K562 (cell line): ENCODE results near the gene FFAR1. TPM values are rescaled to one million over a fixed set of nuclear protein-coding genes. Genes with fewer than 3 reads are reported as not detected.

Experiments used
- ARID3A ChIP-seq: IDR thresholded peaks from 2 replicates; pipeline ENCODE4 v1.6.1; 2012; ENCODE audit warnings: low read depth, low read length, improper control_type of control experiment, borderline replicate concordance
- CHAMP1 ChIP-seq: fragments of 450-650 bp; IDR thresholded peaks from 2 replicates; pipeline ENCODE4 v1.6.1; 2016; ENCODE audit warnings: mild to moderate bottlenecking
- CHCHD3 ChIP-seq: fragments of 250-450 bp; sonication (Bioruptor Pico); IDR thresholded peaks from 2 replicates; pipeline ENCODE4 v2.1.2; 2022; ENCODE audit warnings: mild to moderate bottlenecking
- ERF ChIP-seq: fragments of 450-650 bp; formaldehyde crosslinking; IDR thresholded peaks from 2 replicates; pipeline ENCODE4 v1.4.0; 2020; ENCODE audit warnings: mild to moderate bottlenecking, mixed read lengths
- ESRRB ChIP-seq: fragments of 250-450 bp; sonication (Bioruptor Pico); IDR thresholded peaks from 2 replicates; pipeline ENCODE4 v1.5.0; 2020; ENCODE audit warnings: mild to moderate bottlenecking, moderate library complexity, borderline replicate concordance
- HINFP ChIP-seq: fragments of 450-650 bp; conservative IDR thresholded peaks from 2 replicates; pipeline ENCODE4 v1.6.1; 2016; ENCODE audit warnings: missing genetic modification characterization, low read depth, mild to moderate bottlenecking, control low read depth, missing compliant biosample characterization
- HMG20A ChIP-seq: fragments of 450-650 bp; formaldehyde crosslinking; conservative IDR thresholded peaks from 2 replicates; pipeline ENCODE4 v1.4.0; 2020; ENCODE audit warnings: mild to moderate bottlenecking, mixed read lengths
- NR2C2 ChIP-seq, 2 experiments: fragments of 200-800 bp in 1 of 2; sonication (Bioruptor generic) in 1 of 2; sonication (generic) in 1 of 2; formaldehyde crosslinking in 1 of 2; IDR thresholded peaks; 2 replicates each; pipeline versions ENCODE4 v1.6.1 to v1.8.0; 2016 to 2022; ENCODE audit warnings: mild to moderate bottlenecking in 1 of 2, missing compliant biosample characterization in 1 of 2, missing genetic modification characterization in 1 of 2, missing genetic modification reagents in 1 of 2
- PHF21A ChIP-seq: fragments of 450-650 bp; IDR thresholded peaks from 2 replicates; pipeline ENCODE4 v1.6.1; 2017; ENCODE audit warnings: low read depth, borderline replicate concordance
- PHF8 ChIP-seq: fragments of 200-600 bp; sonication (generic); IDR thresholded peaks from 2 replicates; pipeline ENCODE4 v1.6.1; 2012; ENCODE audit warnings: mixed run types, mild to moderate bottlenecking, inconsistent platforms, low read length, moderate library complexity, borderline replicate concordance
- STAT6 ChIP-seq: sonication (generic); formaldehyde crosslinking; IDR thresholded peaks from 2 replicates; pipeline ENCODE4 v1.8.1; 2023; ENCODE audit warnings: mild to moderate bottlenecking, missing genetic modification reagents
- ZBTB11 ChIP-seq, 3 experiments: fragments of 200-800 bp in 1 of 3; fragments of 250-450 bp in 1 of 3; fragments of 450-650 bp in 1 of 3; sonication (Bioruptor Pico) in 1 of 3; sonication (Bioruptor generic) in 1 of 3; formaldehyde crosslinking in 1 of 3; IDR thresholded peaks; 2 replicates each; pipeline versions ENCODE4 v1.6.1 to v1.8.0; 2016 to 2022; ENCODE audit warnings: mild to moderate bottlenecking in 2 of 3, missing genetic modification characterization in 2 of 3, missing compliant biosample characterization in 1 of 3, moderate library complexity in 1 of 3
- ZNF24 ChIP-seq: fragments of 450-650 bp; IDR thresholded peaks from 2 replicates; pipeline ENCODE4 v1.6.1; 2016
- polyA plus RNA-seq, 8 experiments: library from polyadenylated mRNA; depleted of rRNA in 4 of 8; stranded (reverse) in 5 of 8; unstranded in 3 of 8; fragments of >200 nt; fragmentation: Nextera tagmentation in 2 of 8; fragmentation: Illumina TruSeq in 1 of 8; extraction: Ambion mirVana in 2 of 8; extraction: Trizol in 1 of 8; gene quantifications; 2 replicates each; pipeline versions ENCODE4 v1.2.1 to v1.2.3, GENCODE V29; 2011 to 2014; ENCODE audit warnings: inconsistent platforms in 1 of 8, missing spikeins in 1 of 8
- total RNA-seq, 7 experiments: library from RNA; depleted of rRNA in 6 of 7; stranded (reverse); fragments of >200 nt in 6 of 7; fragmentation: Illumina TruSeq in 2 of 7; extraction: Trizol in 2 of 7; gene quantifications; 2 replicates each; pipeline versions ENCODE4 v1.2.1 to v1.2.3, GENCODE V29; 2011 to 2021; ENCODE audit warnings: low replicate concordance in 1 of 7

The FFAR1 gene
- total and polyA plus RNA-seq, 9 of the 15 experiments (the other 6 are each of a cell fraction or from before 2014, with no cell fraction given), result not detected

GRCh38 chr19:35318679-35319448, 28.8 kb upstream of the FFAR1 start (continued):
- 0 out of 2 replicates have a peak, but pooled peaks have one; percentile 26 for TF ChIP-seq NR2C2 (CRISPR knock-in tag; IDR thresholded peaks at IDR 0.05)
- TF ChIP-seq NR2C2 (tag; IDR thresholded peaks at IDR 0.05), result peak; percentile 82
- TF ChIP-seq CHCHD3 (CRISPR knock-in tag), result no peak
- TF ChIP-seq ERF, result no peak
- TF ChIP-seq ARID3A, result no peak
- TF ChIP-seq PHF8, result no peak
- TF ChIP-seq ESRRB, result no peak
- TF ChIP-seq PHF21A, result no peak
- TF ChIP-seq ZBTB11 (CRISPR knock-in tag; IDR thresholded peaks at IDR 0.05), result peak in 1 of 3 experiments; percentile 44; a peak in 1 of 6 replicates
- TF ChIP-seq ZNF24, result no peak
- TF ChIP-seq HMG20A (CRISPR knock-in tag), result no peak
- TF ChIP-seq STAT6, result no peak
- TF ChIP-seq HINFP (tag), result 0 out of 2 replicates have a peak, but pooled peaks have one; percentile 9
- no peak for TF ChIP-seq CHAMP1
